Mucosa of descending colon (tissue), 3 donors: Measurements from ENCODE around the gene SH2D5. TPM values are rescaled to one million over a fixed set of nuclear protein-coding genes. Genes with fewer than 3 reads are reported as not detected.
A peak's percentile ranks its signal among the peaks of the same experiment; 100 is the strongest.
"Not testable (repeated sequence)": the region's sequence is repeated elsewhere in the genome, so short reads cannot be mapped to it uniquely, and the experiment has no call there.

Experiments
- ATAC-seq: fragments of 200-7000 bp; cut with Tn5 transposase; one replicate; pipeline ENCODE4 v1.9.1; 2020; ENCODE audit warnings: mild to moderate bottlenecking, moderate library complexity
- DNase-seq, 3 donors: peaks; one replicate each; pipeline ENCODE4 v3.0.0-alpha.2; 2020
- H3K36me3 ChIP-seq: fragments of 200-600 bp; one replicate; pipeline ENCODE4 v1.8.0; 2021; ENCODE audit warnings: low read depth, mild to moderate bottlenecking
- H3K4me1 ChIP-seq: fragments of 200-600 bp; one replicate; pipeline ENCODE4 v1.8.0; 2021; ENCODE audit warnings: low read depth, mild to moderate bottlenecking
- H3K4me3 ChIP-seq: fragments of 200-600 bp; one replicate; pipeline ENCODE4 v1.8.0; 2021; ENCODE audit warnings: mild to moderate bottlenecking
- H3K9me3 ChIP-seq: fragments of 200-600 bp; one replicate; pipeline ENCODE4 v1.8.0; 2021; ENCODE audit warnings: mild to moderate bottlenecking
- CTCF ChIP-seq: fragments of 200-600 bp; IDR thresholded peaks from one replicate; pipeline ENCODE4 v1.8.0; 2022; ENCODE audit warnings: antibody characterized with exemption, mild to moderate bottlenecking
- intact Hi-C, 2 donors: fragments of 100-400 bp; cut with DNase I in 1 of 2; cut with micrococcal nuclease in 1 of 2; formaldehyde crosslinking; loops; one replicate each; pipeline versions ENCODE4 v1.11.0 to v1.11.1; 2022; cut with DNase I, micrococcal nuclease
- total RNA-seq, 3 donors: library from RNA; stranded (reverse); fragmentation: NEBNext Ultra II Directional in 2 of 3; extraction: Animal tissue kit (Norgen Biotek cat#: 25700) in 2 of 3; gene quantifications; one replicate each; pipeline versions ENCODE4 v1.2.1 to v1.2.4, GENCODE V29; 2021 to 2023
- donor health status: DM: no; HTN: no; CAD: no; lungs with moderate emphysema.
- donor health status: DM: no; HTN: no; CAD: no.
- donor health status: DM: no; HTN: yes; CAD: no.

The SH2D5 gene
- total RNA-seq, 3 donors from 2014 or later, result 0.07 to 0.09 TPM; not detected in 1

DNA sequence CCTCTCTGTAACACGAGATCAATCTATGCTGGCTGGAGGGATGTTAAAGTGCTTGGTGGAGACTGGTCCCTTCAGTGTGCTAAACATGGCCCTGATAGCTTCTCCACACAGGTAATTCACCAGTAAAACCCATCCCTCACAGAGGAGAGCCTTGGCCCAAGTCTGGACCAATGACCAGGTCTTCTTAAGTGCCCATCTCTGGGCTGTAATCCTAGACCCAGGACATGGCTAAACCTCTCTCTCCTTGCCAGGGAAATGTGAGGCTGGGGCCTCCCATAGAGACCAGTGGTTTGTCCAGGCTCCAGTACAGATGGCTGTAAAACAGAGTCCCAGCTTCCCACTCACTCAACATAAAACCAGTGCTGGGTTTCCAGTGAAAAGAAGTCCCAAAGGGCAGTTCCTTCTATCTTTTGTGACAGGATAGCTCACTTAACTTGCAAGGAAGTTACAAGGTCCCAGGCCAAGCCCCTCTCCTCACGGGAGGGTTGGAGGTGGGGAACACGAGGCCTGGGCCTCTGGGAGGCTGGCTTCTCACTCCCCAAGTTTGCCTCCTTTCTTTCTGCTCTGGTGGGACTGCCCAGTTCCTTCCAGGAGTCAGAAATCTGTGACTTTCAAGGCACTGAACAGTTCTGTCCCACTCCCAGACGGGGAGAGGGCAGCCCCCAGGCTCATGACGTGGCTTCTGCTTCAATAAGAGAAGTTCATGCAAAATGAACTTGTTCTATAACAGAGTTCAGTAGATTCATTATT is 12.5 kb downstream of the SH2D5 start:
- H3K9me3 ChIP-seq, result no peaks in the 10 kb centered on the region
- no peaks in the 10 kb centered on the region for H3K36me3 ChIP-seq
- H3K4me1 ChIP-seq, result peaks cover 8% of the 10 kb centered on the region
- peak in 1 of 3 donors; percentile 3 for DNase-seq
- intact Hi-C loops, result no loop called here
- no peak for ATAC-seq
- no peak for TF ChIP-seq CTCF
- H3K4me3 ChIP-seq, result no peak overlapping the region

GRCh38 chr1:20719261-20719660 is 13.2 kb downstream of the SH2D5 start:
- no peak for TF ChIP-seq CTCF
- intact Hi-C loops, result no loop called here
- peaks cover 8% of the 10 kb centered on the region for H3K4me1 ChIP-seq
- H3K4me3 ChIP-seq, result no peak overlapping the region
- ATAC-seq, result no peak
- no peaks in the 10 kb centered on the region for H3K36me3 ChIP-seq
- H3K9me3 ChIP-seq, result no peaks in the 10 kb centered on the region
- DNase-seq, result peak in 1 of 3 donors; percentile 2

DNA sequence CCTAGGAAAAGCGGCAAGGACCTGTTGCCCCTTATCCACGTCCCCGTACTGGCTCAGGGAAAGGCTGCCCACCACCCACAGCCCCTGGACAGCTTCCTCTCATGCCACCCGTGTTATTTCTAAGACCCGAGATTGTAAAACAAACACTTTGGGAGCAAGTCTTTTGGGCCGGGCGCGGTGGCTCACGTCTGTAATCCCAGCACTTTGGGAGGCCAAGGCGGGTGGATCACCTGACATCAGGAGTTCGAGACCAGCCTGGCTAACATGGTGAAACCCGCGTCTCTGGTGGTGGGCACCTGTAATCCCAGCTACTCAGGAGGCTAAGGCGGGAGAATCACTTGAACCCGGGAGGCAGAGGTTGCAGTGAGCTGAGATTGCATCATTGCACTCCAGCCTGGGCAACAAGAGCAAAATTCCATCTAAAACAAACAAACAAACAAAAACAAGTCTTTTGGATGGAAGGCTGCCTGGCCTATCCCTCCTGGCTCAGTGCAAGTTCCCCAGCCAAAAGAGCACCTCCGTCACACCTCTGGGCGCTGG is 14.1 kb downstream of the SH2D5 start:
- H3K9me3 ChIP-seq, intact Hi-C loops, H3K4me3 ChIP-seq, H3K36me3 ChIP-seq, H3K4me1 ChIP-seq, ATAC-seq: not testable (repeated sequence)
- DNase-seq, result peak in 1 of 3 donors; percentile 11

DNA sequence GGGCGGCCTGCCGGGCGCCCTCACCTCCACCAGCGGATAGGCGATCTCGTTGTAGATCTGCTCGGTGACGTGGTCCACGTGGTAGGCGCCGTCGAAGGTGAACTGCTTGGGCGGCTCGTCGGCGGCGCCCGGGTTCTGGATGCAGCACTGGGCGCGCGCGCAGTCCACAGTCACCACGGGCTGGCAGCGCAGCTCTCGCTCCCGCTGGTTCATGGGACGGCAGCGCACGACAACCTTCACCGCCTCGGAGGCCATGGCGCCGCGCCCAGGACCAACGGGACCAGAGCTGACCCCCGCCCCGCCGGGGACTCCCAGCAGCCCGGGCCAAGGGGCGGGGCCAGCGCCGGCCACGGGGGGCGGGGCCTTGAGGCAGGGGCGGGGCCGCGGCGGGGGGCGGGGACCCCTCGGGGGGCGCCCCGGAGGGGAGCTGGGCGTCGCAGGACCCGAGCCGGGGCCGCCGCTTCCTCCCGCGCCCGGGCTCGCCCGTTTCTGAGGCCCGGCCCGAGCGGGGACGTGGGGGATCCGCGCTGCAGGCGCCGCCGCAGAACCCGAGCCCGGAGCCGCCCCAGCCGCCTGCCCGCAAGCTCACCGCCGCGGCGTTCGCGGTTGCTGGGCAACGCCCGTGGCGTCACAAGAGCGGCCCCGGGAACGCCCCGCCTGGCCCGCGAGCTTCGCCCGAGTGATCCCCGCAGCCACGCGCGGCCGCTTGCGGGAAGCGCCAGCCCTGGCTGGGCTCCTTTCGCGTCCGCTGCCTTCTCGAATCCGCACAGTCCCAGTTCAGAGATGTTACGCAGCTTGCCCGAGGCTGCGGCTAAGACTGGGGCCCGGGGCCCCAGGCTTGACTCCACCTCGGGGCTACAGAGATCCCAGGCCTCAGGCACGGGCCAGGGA is 14.8 kb downstream of the SH2D5 start, which contains the start of gene KIF17:
Gene KIF17 (minus strand): TSS at position 556 of the 891 bp plus-strand sequence. CDS start 301 bp downstream, at position 255.
- TF ChIP-seq CTCF, result no peak
- intact Hi-C loops, result no loop called here
- DNase-seq, result peak; percentile 78 to 86 (median 78)
- Histone ChIP-seq H3K4me3 (no peak within 1 kb of the TSS), H3K4me1 (peaks cover 8% of the 10 kb centered on the region), H3K36me3 (no peaks in the 10 kb centered on the region), H3K9me3 (no peaks in the 10 kb centered on the region)
- peak; percentile 89 for ATAC-seq

DNA sequence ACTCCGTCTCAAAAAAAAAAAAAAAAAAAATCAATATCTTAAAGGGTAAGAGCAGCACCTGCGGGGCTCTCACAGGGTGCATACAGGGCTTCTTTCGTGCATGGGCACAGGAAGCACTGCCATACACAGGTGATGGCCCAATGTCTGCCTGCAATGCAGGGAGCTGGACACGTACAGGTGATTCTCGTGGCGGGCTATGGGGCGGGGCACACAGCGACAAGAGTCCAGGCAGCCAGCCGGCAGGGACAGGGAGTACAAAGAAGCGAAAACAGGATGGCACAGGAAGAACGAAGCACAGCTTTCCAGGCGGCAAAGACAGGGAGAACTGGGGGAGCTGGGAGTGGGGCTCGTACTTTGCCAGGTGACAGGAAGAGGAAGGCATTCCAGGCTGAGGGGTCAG is 16.3 kb downstream of the SH2D5 start:
- peaks cover 8% of the 10 kb centered on the region for H3K4me1 ChIP-seq
- intact Hi-C loops, result no loop called here
- H3K4me3 ChIP-seq, result no peak overlapping the region
- DNase-seq (no peak), ATAC-seq (no peak)
- TF ChIP-seq CTCF, result no peak
- H3K9me3 ChIP-seq, result no peaks in the 10 kb centered on the region
- no peaks in the 10 kb centered on the region for H3K36me3 ChIP-seq
